GM18526 (cell line): ENCODE data around the gene FAF2.

Experiments used
- POLR2A ChIP-seq: IDR thresholded peaks from 3 replicates; pipeline ENCODE4 v1.6.1; 2011; ENCODE audit not compliant: insufficient read length; ENCODE audit errors: extremely low read depth

The FAF2 gene

DNA sequence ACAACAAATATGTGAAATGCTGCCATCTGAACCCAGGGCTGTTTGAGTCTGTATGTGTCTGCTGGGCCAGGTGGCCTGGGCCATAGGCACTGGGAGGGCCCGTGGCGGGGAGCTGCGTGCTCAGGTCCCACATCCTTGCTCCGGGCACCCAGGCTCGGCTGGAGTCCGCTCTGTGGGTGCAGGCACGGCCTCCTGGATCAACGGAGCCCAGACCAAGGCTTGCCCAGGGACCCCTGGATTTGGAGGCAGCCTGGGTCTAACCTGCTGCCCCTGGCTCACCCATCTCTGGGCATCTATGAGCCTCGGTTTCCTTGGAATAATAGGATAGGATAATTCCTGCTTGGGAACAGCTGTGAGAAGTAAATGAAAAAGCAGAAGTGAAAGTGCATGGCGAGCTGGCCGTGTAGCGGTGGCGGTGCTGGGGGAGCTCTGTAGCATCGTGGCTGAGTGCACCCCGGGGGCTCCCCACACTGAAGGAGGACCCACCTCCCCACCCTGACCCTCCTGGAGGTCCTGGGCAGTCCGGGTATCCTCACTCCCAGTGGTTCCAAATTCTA lies 102.2 kb downstream of the FAF2 start:
- no peak for TF ChIP-seq POLR2A

- TF ChIP-seq POLR2A, result no peak
Measured at GRCh38 chr5:176552332-176552869, 104.2 kb downstream of the FAF2 start.

DNA sequence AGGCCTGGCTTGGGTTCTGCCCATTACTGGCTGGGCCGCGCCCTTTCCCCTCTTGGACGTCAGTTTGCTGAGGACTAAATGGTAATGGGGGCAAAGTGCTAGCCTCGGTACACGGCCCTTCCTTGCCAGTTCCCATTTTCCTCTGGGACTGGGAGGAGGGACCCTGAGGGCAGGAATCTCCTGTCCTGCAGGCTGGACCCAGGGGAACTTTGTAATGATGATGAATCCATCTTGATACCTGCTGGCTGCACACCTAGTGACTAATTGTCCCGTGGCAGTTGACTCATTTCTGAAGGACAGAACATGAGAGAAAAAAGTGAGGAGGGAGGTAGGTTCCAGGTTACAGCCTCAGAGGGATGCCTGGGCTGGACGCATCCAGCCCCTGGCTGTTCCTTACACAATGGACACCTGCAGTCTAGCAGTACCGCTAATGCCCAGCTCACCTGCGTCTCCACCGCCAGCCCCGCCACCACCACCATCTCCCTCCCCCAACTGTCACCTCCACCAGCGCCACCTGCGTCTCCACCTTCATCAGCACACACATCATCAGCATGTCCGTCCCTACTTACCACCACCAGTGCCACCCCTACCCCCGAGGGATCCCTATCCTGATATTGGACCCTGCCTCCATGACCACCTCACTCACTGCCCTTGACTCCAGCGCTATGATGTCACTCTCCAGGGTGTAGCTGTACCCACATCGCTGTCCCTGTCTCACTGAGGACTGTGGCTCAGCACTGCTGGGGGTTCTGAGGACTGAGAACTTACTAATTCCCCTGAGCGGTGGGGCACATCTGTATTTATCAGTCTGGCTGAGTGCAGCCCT lies 105.3 kb downstream of the FAF2 start:
- TF ChIP-seq POLR2A, result no peak

DNA sequence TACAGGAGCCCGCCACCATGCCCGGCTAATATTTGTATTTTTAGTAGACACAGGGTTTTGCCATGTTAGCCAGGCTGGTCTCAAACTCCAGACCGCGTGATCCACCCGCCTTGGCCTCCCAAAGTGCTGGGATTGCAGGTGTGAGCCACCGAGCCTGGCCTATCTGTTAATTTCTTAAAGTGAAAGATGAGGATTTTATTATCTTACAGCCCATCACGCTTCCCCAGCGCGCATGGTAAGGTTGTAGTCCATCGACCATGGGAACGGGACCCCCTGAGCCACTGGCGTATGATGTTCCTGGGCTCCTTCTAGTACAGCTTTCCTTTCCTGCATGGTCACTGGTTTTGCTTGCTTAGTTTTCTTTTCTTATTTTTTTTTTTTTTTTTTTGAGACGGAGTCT lies 109.7 kb downstream of the FAF2 start:
- TF ChIP-seq POLR2A, result no peak
